Nephron progenitor cell (in vitro differentiated cells): ENCODE data around the gene VIPR2.

ENCODE experiments used
- DNase-seq: peaks from one replicate; pipeline ENCODE4 v3.0.0; 2021
- H3K27ac Mint-ChIP-seq: 2 replicates; pipeline ENCODE4 v1.8.0; 2021; ENCODE audit warnings: mild to moderate bottlenecking, moderate library complexity, mixed read lengths
- H3K27me3 Mint-ChIP-seq: 2 replicates; pipeline ENCODE4 v1.8.0; 2021; ENCODE audit warnings: mild to moderate bottlenecking, low read depth, mixed read lengths; ENCODE audit not compliant: poor library complexity
- H3K36me3 Mint-ChIP-seq: 2 replicates; pipeline ENCODE4 v1.8.0; 2021; ENCODE audit warnings: low read depth, mixed read lengths
- H3K4me1 Mint-ChIP-seq: 2 replicates; pipeline ENCODE4 v1.8.0; 2021; ENCODE audit warnings: mixed read lengths
- H3K4me3 Mint-ChIP-seq: 2 replicates; pipeline ENCODE4 v1.8.0; 2021; ENCODE audit warnings: mild to moderate bottlenecking, moderate library complexity, mixed read lengths
- H3K9me3 Mint-ChIP-seq: 2 replicates; pipeline ENCODE4 v1.8.0; 2021; ENCODE audit warnings: mild to moderate bottlenecking, moderate library complexity, mixed read lengths
- TF ChIP-seq, protein P1 (sequence below): fragments of 200-600 bp; sonication (generic); IDR thresholded peaks from 2 replicates; pipeline ENCODE4 v1.5.0; 2021; ENCODE audit warnings: antibody characterized with exemption

The VIPR2 gene

DNA sequence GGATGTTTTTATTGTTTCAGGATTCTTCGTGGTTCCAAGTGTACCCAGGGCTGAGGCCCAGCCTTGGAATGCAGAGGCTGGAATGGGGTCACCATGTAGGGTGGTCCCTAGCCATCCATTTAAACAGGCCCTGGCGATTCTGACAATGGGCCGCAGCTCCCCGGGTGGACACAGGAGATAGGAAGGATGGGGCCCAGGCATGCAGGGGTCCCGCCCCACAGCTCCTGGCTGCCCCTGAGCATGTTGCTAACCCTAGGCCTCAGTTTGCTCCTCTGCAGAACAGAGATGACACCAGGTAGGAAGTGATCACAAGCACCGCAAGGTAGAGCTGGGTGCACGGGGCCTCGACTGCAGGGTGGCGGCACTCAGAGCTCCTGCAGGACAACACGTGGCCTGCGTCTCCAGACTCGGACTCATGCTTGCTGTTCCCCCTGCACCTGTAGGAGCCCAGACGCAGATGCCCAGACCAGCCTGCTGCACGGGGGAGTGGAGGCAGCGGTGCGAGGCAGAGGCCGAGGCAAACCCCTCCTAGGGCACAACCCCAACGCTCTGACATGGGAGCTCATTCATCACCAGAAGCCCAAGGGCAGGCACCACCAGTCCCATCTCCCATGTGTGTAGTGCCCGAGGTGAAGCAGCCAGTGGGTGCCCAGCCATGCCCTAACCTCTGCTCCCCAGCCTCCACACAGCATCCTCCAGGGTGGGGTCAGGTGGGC, 25.5 kb downstream of the VIPR2 start:
- DNase-seq: no peak
- Mint-ChIP-seq H3K4me1 (peaks cover 51% of the 10 kb centered on the region), H3K9me3 (no peaks in the 10 kb centered on the region), H3K36me3 (no peaks in the 10 kb centered on the region), H3K4me3 (no peak overlapping the region), H3K27ac (no peak overlapping the region), H3K27me3 (peaks cover 33% of the 10 kb centered on the region)
- TF ChIP-seq, protein P1, sequence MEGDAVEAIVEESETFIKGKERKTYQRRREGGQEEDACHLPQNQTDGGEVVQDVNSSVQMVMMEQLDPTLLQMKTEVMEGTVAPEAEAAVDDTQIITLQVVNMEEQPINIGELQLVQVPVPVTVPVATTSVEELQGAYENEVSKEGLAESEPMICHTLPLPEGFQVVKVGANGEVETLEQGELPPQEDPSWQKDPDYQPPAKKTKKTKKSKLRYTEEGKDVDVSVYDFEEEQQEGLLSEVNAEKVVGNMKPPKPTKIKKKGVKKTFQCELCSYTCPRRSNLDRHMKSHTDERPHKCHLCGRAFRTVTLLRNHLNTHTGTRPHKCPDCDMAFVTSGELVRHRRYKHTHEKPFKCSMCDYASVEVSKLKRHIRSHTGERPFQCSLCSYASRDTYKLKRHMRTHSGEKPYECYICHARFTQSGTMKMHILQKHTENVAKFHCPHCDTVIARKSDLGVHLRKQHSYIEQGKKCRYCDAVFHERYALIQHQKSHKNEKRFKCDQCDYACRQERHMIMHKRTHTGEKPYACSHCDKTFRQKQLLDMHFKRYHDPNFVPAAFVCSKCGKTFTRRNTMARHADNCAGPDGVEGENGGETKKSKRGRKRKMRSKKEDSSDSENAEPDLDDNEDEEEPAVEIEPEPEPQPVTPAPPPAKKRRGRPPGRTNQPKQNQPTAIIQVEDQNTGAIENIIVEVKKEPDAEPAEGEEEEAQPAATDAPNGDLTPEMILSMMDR: no peak

DNA sequence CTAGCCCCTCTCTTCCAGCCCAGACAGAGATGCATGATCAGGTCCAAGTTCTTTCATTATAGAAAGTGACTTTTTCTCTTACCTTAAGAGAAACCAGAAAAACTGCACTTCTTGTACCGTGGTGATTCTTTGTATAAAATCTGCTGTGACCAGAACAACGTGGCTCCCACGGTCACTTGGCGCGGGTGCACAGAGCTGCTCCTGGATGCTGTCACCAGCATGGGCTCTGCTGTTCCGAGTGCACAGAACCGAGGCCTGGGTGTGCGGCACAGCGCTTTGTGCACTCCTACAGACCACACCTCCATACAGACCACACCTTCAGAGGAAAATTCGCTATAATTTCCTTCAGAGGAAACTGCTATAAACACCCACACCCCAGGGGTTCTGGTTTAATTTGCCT, 26.0 kb downstream of the VIPR2 start:
- Mint-ChIP-seq H3K27ac (no peak overlapping the region), H3K4me3 (peak overlapping the region; percentile 17), H3K27me3 (peaks cover 36% of the 10 kb centered on the region), H3K36me3 (no peaks in the 10 kb centered on the region), H3K9me3 (no peaks in the 10 kb centered on the region), H3K4me1 (peaks cover 57% of the 10 kb centered on the region)
- no peak for DNase-seq
- TF ChIP-seq, protein P1: no peak

DNA sequence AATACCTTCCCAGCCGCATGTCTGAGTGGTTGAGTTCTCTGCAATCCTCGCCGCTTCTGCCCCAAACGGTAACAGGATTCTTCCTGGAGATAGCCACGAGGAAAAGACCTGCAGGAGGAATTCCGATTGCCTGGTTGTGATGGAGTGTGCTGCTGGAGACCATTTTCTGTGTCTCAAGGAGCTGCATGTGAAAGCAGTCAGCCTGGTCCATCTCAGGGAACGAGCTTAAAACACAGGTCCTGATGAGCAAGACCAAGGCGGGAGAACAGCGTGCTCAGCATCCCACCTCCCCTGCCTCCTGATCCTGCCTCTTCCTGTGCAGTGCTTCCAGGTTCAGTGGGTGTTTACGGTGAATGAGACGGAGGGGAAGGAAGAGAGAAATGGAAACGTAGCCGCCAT, 26.5 kb downstream of the VIPR2 start:
- Mint-ChIP-seq H3K4me3 (peak overlapping the region; percentile 17), H3K4me1 (peaks cover 61% of the 10 kb centered on the region), H3K27ac (peak overlapping the region; percentile 89), H3K27me3 (peaks cover 32% of the 10 kb centered on the region), H3K9me3 (no peaks in the 10 kb centered on the region), H3K36me3 (no peaks in the 10 kb centered on the region)
- TF ChIP-seq, protein P1: no peak
- DNase-seq: no peak

DNA sequence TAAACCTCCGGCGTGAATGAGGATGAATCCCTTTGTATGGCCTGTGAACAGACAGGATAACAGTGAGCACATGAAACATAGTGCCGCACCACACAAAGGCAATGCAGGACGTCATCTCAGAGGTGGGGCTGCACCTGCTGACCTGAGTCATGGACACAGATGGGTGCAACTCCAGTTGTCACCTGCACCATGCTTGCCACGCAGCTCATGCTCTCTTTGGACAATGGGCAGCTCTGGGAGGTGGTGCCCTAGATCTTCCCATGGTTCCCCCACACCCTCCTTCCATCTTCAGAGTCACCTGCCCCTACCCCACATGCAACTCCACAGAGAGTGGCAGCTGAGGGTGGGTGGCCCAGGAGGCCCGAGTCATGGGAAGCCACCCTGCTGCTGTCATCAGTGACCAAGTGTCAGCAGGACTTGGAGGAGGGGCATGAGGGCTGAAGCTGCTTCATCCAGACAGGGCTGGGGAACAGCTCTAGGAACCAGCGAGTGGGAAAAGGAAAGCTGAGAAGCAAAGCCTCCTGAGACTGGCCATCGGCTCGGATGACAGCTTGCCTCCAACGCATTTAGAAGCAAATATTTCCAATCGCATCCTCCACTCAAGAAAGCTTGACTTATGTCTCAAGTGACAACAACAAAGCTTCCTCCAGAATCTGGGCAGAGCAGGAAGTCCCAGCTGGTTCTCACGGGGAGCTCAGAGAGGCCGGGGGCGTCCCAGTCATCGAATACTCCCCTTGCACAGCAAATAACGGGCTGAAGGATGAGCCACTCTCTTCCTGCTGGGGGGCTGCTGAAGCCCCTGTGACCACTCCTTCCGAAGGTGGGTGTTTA, 27.1 kb downstream of the VIPR2 start:
- Mint-ChIP-seq H3K9me3 (no peaks in the 10 kb centered on the region), H3K27ac (peak overlapping the region; percentile 89), H3K27me3 (peaks cover 32% of the 10 kb centered on the region), H3K4me3 (peak overlapping the region; percentile 57), H3K4me1 (peaks cover 67% of the 10 kb centered on the region), H3K36me3 (no peaks in the 10 kb centered on the region)
- DNase-seq: peak; percentile 33
- TF ChIP-seq, protein P1: no peak

DNA sequence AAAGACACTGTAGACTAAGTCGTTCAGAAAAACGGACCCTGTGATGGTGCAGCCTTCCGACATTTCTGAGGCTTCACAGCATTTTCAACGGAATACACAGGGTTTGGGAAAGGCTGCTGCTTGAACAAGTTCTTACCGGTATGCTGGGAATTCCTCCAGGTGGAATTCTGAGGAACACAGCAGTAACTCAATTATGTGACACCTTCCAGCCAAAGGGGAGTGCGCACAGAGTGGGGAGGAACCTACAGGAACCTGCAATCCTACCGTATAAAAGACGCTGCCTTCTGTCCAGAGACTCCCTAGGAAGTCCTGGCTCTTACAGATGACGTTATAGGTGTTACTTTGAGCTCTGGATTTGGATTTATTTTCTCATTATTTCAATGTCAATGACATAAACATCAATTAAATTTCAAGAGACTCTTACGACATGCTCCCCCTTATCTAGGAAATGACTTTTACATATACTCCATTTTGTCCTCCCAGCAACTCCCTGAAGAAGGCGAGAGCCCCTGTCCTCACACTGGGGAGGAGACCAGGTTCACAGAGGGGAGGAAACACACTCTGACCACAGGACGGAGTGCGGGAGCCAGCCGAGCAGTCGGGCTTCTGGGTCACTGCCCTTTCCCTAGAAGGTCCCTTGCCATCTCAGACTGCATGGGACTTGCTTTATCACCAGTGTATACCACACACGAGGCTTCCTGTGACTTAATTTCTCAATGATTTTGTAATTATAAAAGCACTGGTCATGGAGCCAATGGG, 27.9 kb downstream of the VIPR2 start:
- Mint-ChIP-seq H3K27ac (peak overlapping the region; percentile 75), H3K27me3 (peaks cover 24% of the 10 kb centered on the region), H3K9me3 (no peaks in the 10 kb centered on the region), H3K4me3 (no peak overlapping the region), H3K4me1 (peaks cover 72% of the 10 kb centered on the region), H3K36me3 (no peaks in the 10 kb centered on the region)
- TF ChIP-seq, protein P1: no peak
- no peak for DNase-seq
